GM21423 (cell line): ENCODE data around the gene PEX13.
A peak's percentile ranks its signal among the peaks of the same experiment; 100 is the strongest.
"Not testable (repeated sequence)": the region's sequence is repeated elsewhere in the genome, so short reads cannot be mapped to it uniquely, and the experiment has no call there.

Experiments
- ATAC-seq: cut with Tn5 transposase; IDR thresholded peaks from one replicate; pipeline ENCODE4 v1.9.1; 2021; ENCODE audit warnings: mild to moderate bottlenecking, moderate library complexity; ENCODE audit not compliant: unreplicated experiment

The PEX13 gene, protein sequence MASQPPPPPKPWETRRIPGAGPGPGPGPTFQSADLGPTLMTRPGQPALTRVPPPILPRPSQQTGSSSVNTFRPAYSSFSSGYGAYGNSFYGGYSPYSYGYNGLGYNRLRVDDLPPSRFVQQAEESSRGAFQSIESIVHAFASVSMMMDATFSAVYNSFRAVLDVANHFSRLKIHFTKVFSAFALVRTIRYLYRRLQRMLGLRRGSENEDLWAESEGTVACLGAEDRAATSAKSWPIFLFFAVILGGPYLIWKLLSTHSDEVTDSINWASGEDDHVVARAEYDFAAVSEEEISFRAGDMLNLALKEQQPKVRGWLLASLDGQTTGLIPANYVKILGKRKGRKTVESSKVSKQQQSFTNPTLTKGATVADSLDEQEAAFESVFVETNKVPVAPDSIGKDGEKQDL

DNA sequence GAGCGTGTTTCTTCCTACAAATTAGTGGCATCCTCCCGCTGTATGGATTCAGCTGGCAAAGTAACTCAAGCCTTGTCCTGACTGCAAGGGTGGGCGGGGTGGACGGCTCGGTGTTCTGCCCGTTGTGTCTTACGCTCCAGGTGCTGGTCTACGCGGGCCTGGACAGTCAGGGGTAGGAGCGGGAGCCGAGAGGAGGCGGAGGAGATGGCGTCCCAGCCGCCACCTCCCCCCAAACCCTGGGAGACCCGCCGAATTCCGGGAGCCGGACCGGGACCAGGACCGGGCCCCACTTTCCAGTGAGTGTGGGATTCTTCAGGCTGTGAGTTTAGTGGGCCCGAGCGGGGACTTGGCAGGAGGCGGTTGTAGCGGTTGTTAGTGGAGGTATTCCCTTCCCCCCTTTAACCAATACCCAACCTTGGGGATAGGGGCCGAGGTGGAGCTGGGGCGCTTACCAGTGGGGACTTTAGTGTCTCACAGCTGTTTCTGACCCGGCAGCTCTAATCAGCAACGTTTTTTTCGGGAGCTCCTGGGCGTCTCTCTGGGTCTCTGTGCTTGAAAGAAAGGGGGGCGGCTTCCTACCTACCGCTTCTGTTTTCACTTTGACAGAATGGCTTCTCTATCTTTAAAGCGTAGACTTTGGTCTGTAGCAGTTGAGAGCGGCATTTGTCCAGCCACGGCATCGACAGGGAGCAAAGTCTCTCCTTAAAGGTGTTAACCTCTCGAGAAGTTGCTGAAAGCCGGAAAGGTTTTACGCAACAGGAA, at the start of gene PEX13, which contains the start of gene PUS10:
Gene PEX13, plus strand, starts transcription at position 165 of the 762 bp plus-strand sequence. Its CDS starts 40 bp downstream, at position 205.
Gene PUS10, minus strand, starts transcription at position 700 of the 762 bp plus-strand sequence. CDS start 6,365 bp downstream, outside the sequence.
- peak; percentile 70 for ATAC-seq

DNA sequence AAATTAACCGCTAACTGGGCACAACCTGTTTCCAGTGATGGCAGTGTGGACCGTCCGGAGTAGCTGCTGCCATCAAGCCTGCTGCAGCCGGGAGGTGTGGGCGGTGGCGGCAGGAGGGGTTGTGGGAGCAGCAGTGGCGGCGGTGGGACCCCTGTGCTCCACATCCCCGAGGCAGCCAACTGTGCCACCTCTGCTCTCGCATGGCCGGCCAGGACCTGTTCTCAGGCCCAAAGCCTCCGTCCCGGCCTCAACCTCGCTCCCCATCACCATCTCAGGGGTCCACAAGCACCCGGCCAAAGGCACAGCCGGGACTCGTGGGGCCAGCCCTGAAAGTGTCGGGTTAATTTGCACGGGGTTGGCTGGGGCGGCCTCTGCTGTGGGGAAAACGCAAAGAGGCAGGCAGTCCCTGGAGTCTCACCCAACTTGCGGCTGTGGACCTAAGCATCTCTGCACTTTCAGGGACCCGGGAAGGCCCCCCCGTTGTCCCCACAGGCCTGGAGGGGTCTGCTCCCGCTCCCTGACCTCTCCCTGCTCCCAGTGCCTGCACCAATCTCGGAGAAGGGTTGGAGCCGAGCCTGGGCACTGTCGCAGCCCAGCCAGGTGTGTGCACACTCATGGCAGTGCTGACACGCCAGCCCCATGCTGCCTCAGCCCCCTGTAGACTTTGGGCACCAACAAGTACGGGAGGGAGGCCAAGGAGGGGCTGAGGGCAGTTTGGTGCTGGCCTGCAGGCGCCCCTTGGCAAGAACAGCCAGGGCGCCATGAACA, 44.4 kb upstream of the PEX13 start:
- no peak for ATAC-seq

DNA sequence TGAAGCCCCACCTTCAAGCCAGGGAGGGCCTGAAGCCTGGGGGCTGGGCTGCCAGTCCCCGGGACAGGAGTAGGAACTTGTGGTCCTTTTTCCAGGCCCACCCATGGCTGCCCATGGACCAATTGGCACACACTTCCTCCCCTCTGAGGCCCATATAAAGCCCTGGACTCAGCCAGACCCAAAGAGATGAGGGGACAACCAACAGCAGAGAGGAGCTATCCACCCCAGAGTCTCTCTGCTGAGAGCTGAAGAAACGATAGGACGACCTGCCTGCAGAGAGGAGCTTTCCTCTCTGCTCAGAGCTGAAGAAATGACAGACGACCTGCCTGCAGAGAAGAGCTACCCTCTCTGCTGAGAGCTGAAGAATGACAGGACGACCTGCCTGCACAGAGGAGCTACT, 43.8 kb upstream of the PEX13 start:
- no peak for ATAC-seq

DNA sequence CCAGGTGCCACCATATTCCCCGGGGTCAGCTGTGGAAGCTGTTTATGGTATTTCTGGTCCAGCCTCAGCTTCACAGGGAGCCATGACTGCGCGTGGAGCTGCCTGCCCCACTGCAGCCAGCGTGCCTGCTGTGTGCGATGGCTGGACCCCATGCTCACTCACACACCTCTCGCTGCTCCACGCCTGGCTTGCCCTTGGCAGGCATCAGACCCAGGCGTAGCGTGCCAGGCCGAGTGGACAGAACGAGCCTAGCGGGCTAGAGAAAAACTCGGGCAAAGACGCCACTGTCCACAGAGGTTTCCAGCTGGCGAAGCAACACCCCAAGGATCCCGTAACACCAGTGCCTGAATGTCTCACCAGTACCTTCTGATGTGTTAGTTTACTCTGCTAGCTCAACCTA, 42.9 kb upstream of the PEX13 start:
- no peak for ATAC-seq

DNA sequence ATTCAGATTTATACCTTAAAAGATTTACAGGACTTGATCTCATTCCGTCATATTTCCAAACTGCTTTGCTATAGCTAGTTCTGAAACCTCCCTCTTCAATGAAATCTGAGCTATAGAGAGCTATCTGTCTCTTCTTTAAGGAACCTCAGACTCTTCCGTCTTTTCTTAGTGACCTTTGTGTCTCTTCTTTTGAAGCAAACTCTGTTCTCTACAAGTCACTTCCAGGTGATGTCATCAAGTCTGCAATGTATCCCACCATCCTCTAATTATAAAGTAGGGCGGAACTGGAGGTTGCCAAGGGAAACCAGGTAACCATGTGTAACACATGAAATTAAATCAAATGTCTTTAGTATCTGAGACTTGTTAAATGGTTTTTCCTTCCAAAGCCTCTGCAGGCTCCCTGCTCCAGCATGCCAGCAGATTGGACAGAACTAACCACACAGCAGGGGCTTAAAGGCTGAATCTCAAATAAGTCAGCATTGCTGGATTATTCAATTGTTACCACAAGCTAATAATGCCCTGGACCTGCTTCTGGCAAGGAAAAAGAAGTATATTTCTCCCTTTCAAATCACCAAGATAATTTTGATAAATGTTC, 41.2 kb upstream of the PEX13 start:
- ATAC-seq, result no peak

DNA sequence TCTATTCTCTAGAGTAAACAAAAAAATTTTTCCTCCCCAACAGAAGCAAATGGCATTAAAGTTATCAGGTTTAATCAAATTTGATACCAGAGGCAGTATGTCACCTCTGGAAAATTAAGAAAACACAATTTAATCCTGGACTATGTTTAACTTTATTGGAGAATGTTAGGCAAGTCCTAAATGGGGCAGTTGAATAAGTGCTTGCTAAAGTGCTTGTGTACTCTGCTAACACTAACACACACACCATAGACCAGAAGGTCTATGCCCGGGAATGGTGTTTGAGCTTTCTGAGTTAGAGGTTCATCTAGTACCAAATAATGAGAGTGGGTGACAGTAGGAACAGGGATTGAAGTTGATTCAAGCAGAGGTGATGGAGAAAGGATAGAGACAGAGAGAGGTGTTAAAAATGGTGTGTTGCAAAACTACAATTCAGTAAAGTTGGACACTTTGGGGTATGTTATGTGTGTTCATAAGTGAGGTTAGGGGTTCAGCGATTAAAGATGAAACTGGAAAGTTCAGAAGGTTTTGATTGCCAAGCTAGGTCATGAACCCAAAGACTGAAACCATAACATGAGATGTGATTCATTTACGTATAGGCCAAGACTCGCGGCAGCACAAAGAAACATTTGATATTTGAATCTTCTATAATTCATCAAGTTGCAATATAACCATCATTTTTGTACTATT, 40.5 kb upstream of the PEX13 start:
- ATAC-seq, result no peak

DNA sequence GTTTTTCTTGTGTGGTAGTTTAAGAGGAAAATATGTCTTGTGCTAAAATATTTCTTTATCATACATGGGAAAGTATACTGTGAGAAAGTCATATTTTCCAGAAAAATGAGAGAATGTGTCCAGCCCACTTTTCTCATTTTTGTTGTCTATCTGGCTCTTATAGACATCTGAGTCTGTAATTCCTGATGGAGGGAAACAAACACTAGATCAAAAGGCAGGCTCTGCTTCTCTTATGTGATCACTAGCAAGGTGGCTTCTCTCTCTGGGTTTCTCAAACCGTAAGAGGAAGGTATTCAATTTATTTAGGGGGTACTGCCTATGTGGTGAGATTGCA, 40.0 kb upstream of the PEX13 start:
- no peak for ATAC-seq

DNA sequence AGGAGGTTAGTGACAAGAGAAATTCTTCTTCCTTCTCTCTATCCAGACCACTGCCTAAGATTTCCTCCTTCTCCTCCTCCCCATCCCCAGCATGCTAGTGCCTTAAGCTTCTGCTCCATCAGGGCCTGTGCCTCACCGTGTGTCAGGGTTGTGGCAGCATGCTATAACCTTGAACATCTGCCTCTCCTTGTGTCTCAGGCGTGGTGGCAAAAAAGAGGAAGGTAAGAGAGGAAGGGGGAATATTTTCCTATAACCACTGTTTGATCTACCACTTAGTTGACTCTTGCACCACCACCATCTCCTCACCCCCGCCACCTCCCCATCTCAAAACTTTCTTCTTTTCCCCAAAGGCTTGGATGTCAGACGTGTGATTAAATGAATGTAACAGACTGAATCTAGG, 38.3 kb upstream of the PEX13 start:
- ATAC-seq, result no peak

DNA sequence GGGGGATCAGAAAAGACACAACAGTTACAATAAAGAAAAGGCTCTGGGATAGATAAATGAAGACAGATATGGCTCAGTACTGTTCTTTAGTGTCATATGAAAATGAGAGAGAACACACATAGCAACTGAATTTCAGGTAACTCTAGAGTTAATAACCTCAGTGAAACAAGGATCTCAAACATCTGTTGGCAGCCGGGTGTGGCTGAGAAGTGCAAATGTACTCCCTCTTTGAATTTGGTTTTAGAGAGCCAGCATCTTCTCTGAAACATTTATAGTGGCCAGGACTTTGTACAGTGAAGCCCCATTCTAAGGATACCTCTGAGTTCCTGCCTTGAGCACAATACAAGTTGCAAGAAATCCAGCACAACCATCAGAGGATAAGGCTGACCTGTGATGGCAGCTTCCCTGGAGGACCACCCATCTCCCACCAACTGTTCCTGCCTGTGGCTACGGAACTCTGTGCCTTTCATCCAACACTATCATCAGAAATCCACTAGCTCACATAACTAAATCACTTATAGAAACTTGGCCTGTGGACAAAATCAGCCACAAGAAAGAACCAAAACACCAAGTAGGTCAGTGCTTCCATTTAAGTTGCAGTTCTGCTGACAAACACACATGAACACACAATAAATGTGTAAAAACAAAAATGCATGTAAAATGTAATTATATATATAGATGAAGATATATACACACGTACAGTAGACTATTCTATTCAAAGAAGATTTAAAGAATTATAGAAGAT, 37.3 kb upstream of the PEX13 start:
- no peak for ATAC-seq

DNA sequence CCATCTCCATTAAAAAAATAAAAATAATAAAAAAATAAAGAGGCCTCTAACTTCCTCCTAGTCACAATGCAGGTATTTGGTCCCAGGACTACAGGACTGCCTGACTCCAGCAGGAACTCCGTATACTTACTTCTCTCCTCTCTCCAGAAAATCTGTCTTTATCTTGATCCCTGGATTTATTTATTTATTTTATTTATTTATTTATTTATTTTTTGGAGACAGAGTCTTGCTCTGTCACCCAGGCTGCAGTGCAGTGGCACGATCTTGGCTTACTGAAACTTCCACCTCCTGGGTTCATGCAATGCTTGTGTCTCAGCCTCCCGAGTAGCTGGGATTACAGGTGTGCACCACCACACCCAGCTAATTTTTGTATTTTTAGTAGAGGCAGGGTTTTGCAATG, 35.5 kb upstream of the PEX13 start:
- ATAC-seq, result not testable (repeated sequence)

DNA sequence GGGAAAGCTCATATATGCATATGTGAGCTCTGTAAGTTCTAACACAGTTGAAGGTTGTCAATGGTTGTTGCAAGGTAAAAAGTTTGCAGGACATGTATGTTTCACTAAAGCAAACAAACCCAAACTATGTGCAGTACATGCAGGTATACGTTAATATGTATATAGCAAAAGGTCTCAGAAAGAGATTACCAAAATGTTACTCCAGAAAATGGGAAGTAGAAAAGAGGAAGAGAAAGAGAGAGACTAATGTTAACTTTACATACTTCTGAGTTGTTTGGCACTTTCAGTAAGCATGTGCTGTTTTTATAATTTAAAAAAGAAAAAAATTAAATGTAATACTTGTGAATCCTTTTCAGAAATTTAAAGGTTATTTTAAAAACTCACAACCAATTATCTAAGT, 32.8 kb upstream of the PEX13 start:
- ATAC-seq, result peak; percentile 59

DNA sequence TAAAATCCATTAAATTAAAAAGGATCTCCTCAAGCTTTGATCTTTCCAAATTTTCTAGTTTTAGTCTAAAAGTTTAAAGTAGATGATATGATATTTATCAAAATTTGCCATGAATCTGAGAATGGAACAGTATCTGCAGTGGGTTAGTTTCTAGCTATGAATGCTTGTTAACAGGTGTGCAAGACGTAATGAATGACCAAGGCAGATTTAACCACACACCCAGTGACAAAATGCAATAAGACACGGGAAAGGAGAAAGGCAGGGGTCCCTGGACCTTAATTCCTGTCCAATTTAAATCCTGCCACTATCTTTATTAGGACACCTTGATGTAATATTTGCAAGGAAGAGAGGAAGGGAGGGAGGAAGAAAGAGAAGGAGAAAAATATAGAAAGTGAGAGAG, 30.5 kb upstream of the PEX13 start:
- ATAC-seq, result no peak

DNA sequence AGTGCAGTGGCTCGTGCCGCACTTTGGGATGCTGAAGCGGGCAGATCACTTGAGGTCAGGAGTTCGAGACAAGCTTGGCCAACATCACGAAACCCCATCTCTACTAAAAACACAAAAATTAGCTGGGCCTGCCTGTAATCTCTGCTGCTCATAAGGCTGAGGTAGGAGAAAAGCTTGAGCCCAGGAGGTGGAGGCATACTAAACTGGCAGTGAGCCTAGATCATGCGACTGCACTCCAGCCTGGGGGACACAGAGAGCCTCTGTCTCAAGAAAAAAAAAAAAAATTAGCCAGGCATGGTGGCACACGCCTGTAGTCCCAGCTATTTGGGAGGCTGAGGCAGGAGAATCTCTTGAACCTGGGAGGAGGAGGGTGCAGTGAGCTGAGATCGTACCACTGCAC, 29.9 kb upstream of the PEX13 start:
- ATAC-seq, result not testable (repeated sequence)

DNA sequence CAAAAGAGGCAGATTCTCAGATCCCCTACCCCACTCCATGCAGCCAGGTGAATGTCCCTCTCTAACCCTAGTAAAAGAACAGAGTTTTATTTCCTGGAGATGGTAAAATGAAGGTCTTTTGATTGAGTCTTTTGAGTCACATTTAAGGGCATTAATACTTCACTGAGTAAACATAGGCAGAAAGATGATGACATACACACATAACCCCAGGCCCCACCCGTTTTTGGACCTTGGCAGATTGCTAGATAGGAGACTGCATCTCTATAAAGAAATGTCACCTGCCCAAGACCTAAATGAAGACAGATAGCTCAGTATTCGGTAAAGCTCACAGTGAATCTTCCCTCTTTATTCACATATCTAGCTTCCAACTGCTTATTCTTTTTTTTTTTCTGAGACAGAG, 28.3 kb upstream of the PEX13 start:
- ATAC-seq, result no peak

DNA sequence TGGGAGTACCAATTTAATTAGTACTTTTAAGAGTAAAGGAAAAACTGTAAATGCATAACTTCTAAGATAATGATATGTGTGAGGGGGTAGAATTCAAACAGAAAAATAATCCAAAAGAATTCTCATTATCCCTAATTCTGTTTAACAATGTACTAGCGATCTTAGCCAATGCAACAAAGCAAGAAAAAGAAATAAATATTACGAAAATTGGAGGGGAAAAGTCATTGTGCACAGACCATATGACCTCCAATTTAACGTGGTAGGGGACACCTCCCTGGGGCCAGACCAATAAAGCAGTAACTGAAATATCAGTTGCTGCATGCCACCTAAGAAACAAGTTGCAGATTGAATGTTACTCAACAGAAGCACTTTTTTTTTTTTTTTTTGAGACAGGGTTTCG, 25.9 kb upstream of the PEX13 start:
- ATAC-seq, result no peak

DNA sequence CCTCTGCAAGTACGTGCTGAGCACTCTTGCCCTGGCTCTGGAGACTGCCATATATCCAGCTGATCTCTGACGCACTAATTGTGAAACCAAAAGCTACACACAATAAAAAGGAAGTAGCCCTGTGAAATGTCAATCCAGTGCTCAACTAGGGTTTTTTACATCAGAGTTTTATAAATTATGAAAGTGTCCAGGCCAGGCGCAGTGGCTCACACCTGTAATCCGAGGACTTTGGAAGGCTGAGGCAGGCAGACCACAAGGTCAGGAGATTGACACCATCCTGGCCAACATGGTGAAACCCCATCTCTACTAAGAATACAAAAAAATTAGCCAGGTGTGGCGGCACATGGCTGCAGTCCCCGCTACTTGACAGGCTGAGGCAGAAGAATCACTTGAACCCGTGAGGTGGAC, 24.5 kb upstream of the PEX13 start:
- peak; percentile 98 for ATAC-seq

DNA sequence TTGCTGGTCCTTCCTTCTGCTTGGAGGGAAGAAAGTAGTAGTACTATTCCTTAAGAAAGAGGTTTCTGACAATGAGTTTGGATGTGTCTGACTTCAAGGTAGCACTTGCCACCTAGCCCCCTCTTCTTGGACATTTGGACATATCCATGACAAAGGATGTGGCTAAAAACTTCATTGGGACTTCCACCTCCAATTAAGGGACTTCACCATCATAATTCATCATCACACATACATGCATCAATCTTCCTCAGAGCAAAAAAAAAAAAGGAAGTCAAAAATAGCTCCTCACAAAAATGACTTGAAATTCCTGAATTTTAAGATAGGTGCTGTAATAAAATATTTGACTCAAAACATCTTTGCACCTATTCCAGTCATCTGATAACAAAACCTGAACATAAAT, 23.4 kb upstream of the PEX13 start:
- no peak for ATAC-seq

DNA sequence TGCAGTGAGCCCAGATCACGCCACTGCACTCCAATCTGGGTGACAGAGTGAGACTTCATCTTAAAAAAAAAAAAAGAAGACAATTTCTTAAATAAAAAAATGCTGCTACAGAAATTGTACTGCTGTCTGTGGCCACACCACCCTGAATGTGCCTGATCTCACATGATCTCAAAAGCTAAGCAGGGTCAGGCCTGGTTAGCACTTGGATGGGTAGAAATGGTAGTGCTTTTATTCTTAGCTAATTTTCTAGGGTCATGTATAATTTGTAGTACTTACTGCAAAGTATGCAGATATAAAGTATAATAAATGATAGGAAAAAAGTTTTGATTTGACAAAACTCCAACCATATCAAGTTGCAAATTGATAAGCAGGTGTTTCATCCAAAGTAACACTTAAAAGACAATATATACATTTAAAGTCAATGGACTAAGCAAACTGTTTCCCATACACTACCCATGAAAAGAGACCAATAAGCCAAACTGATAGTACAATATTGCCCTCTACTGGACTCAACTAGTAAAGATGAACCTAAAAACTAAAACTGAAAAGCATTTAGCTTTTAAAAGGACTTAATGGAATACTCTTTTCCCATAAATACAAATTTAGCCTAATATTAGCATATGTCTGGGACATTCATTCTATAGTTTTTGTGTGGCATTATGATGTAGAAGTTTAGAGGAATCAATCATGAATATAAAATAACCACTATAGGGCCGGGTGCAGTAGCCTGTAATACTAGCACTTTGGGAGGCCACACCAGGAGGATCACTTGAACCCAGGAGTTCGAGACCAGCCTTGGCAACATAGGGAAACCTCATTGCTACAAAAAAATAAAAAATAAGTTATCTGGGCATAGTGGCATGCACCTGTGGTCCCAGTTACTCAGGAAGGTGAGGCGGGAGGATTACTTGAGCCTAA, 18.6 kb upstream of the PEX13 start:
- no peak for ATAC-seq

DNA sequence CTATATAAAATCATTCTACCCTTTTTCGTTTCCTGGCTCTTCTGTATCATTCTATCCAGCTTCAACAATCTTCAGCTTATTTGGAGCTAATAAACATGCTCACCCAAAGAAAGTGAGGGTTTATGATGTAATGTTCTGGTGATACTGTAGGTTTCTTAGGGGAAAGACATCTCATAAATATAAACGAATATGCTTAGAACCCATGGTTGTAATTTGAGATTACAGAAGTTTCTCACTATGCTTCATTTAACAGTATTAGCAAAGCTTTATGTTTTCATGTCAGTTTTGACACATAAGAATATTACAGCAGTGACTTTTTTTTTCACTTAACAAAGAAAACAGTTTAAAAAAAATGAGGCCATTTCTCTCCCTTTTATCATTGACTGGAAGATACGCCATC, 11.8 kb upstream of the PEX13 start:
- ATAC-seq, result no peak
